NB4 (cell line): ENCODE results near the gene KSR1.
"Not testable (repeated sequence)": the region's sequence is repeated elsewhere in the genome, so short reads cannot be mapped to it uniquely, and the experiment has no call there.

ENCODE experiments used
- DNase-seq: peaks from one replicate; pipeline ENCODE4 v3.0.0; 2010; ENCODE audit warnings: low read depth
- H3K4me3 ChIP-seq: one replicate; pipeline ENCODE4 v1.5.1; 2011; ENCODE audit warnings: mild to moderate bottlenecking, low read depth, low read length, moderate library complexity
- CTCF ChIP-seq: IDR thresholded peaks from one replicate; pipeline ENCODE4 v1.5.1; 2012; ENCODE audit warnings: low read depth, low read length
- MYC ChIP-seq: IDR thresholded peaks from 2 replicates; pipeline ENCODE4 v1.6.1; 2011; ENCODE audit warnings: low read depth, low read length
- POLR2A ChIP-seq: IDR thresholded peaks from 2 replicates; pipeline ENCODE4 v1.6.1; 2011; ENCODE audit warnings: mild to moderate bottlenecking; ENCODE audit not compliant: insufficient read length; ENCODE audit errors: extremely low read depth
- TF ChIP-seq, protein P1 (sequence below): IDR thresholded peaks from 2 replicates; pipeline ENCODE4 v1.6.1; 2011; ENCODE audit warnings: low read depth, low read length

The KSR1 gene

DNA sequence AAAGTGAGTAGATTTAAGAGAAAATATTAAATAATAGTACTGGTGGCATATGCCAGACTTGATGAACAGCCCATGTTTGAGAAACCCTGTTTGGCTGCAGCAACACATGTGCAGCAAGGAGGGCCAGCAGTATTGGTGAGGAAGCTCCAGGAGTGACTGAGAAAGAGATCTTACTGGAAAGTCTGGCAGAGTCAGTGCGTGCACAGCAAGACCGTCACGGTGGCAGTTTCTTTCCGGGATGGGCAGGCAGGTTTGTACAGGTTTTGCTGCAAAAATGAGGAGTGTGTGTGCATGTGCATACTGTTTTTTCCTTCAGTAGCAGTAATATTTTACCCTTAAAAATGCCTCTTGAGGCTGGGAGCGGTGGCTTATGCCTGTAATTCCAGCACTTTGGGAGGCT, 41.4 kb downstream of the KSR1 start:
- H3K4me3 ChIP-seq = no peak overlapping the region
- no peak for DNase-seq
- TF ChIP-seq, protein P1, sequence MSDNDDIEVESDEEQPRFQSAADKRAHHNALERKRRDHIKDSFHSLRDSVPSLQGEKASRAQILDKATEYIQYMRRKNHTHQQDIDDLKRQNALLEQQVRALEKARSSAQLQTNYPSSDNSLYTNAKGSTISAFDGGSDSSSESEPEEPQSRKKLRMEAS = no peak
- no peak for TF ChIP-seq POLR2A
- no peak for TF ChIP-seq MYC
- no peak for TF ChIP-seq CTCF

- no peak overlapping the region for H3K4me3 ChIP-seq
- no peak for DNase-seq
- no peak for TF ChIP-seq CTCF
- TF ChIP-seq, protein P1 = no peak
- no peak for TF ChIP-seq POLR2A
- no peak for TF ChIP-seq MYC
These were observed 42.5 kb downstream of the KSR1 start for GRCh38 chr17:27498615-27499309.

DNA sequence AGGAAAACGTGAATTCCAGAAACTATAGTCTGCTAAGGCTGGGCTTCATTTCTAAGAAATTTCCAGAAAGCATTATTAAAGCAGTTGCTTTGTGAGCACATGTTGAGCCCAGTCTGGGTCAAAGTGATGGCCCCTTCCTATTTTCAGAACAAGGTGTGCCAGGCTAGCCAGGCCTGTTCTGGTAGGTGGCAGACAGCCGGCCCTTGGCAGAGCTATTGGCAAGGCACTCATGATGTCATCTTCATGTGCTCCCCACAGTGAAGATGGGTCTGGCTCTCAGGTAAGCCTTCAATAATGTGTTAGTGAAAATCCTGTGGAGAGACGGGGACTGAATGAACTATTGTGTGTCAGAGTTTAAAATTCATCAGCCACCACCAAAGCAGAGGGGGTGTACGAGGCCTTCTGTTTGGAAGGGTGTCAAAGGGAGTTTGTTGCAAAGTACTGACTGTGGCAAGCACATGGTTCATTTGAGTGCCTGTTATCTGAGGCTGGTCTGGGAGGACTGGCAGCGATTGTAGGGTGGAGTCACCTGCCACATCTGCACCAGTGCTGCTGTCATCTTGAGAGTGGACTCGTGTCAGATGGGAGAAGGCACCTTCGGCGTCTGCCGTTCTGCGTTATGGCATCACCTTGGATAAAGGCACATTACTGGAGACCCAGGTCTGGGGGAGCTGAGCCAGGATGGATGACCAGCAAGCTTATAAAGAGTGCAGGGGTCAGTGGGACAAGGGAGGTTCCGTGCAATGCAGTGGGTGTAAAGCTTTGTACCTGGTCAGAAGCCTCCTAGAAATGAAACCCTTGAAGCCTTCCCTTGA, 43.4 kb downstream of the KSR1 start:
- TF ChIP-seq POLR2A = no peak
- TF ChIP-seq CTCF = no peak
- TF ChIP-seq MYC = no peak
- TF ChIP-seq, protein P1 = no peak
- H3K4me3 ChIP-seq = no peak overlapping the region
- DNase-seq = no peak

DNA sequence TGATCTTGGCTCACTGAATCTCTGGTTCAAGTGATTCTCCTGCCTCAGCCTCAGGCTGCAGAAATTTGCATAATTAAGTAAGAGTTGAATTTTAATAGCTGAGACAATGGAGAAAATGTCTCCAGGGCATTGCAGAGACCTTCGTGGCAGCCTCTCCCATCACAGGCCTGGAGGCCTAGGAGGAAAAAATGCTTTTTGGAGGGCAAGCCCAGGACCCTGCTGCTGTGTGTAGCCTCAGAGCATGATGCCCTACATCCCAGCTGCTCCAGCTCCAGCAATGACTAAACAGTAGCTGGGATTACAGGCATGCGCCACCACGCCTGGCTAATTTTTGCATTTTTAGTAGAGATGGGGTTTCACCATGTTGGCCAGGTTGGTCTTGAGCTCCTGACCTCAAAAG, 45.1 kb downstream of the KSR1 start:
- H3K4me3 ChIP-seq, DNase-seq: not testable (repeated sequence)

GRCh38 chr17:27502526-27503324, 46.5 kb downstream of the KSR1 start:
- TF ChIP-seq, protein P1 = no peak
- TF ChIP-seq MYC = no peak
- no peak for TF ChIP-seq CTCF
- TF ChIP-seq POLR2A = no peak
- no peak for DNase-seq
- no peak overlapping the region for H3K4me3 ChIP-seq

- DNase-seq = no peak
- TF ChIP-seq MYC (no peak), CTCF (no peak)
- TF ChIP-seq, protein P1 = no peak
- no peak overlapping the region for H3K4me3 ChIP-seq
These were observed 47.4 kb downstream of the KSR1 start for GRCh38 chr17:27503611-27504010.
